ENCODE results near the gene SLC10A7. TPM values are rescaled to one million over a fixed set of nuclear protein-coding genes. Genes with fewer than 3 reads are reported as not detected.

SLC10A7 gene
- total RNA-seq, 2 donors from 2014 or later: 28.3 to 31.9 TPM

- ATAC-seq (replicated peaks in 1 of 2) (no peak), DNase-seq (no peak)
- Mint-ChIP-seq H3K9me3 (no peaks in the 10 kb centered on the region), H3K4me1 (ENCODE audit: low read depth) (no peaks in the 10 kb centered on the region), H3K36me3 (ENCODE audit: insufficient read depth in 2 of 2) (no peaks in the 10 kb centered on the region), H3K27me3 (ENCODE audit: low read depth) (peaks cover 8% of the 10 kb centered on the region), H3K27ac (no peak within 1 kb of the TSS), H3K4me3 (no peak within 1 kb of the TSS)
Observed at GRCh38 chr4:146214238-146214637, 307.5 kb downstream of the SLC10A7 start, which contains the start of gene REELD1. Gene REELD1, plus strand, starts transcription at chr4:146214538. Its CDS starts 2,415 bp downstream, at chr4:146216953.

GRCh38 chr4:146212781-146213180 lies 309.0 kb downstream of the SLC10A7 start:
- Mint-ChIP-seq H3K27ac (no peak overlapping the region), H3K9me3 (no peaks in the 10 kb centered on the region), H3K4me3 (no peak overlapping the region)

GRCh38 chr4:146211440-146211839 lies 310.3 kb downstream of the SLC10A7 start:
- ATAC-seq (replicated peaks in 1 of 2): no peak
- Mint-ChIP-seq H3K4me1 (ENCODE audit: low read depth) (no peaks in the 10 kb centered on the region), H3K4me3 (no peak overlapping the region), H3K27me3 (ENCODE audit: low read depth) (peaks cover 8% of the 10 kb centered on the region), H3K27ac (no peak overlapping the region), H3K36me3 (ENCODE audit: insufficient read depth in 2 of 2) (no peaks in the 10 kb centered on the region), H3K9me3 (no peaks in the 10 kb centered on the region)
- DNase-seq: no peak

More at GRCh38 chr4:146212781-146213180, 309.0 kb downstream of the SLC10A7 start:
- Mint-ChIP-seq H3K27me3 (ENCODE audit: low read depth) (peaks cover 8% of the 10 kb centered on the region), H3K4me1 (ENCODE audit: low read depth) (no peaks in the 10 kb centered on the region), H3K36me3 (ENCODE audit: insufficient read depth in 2 of 2) (no peaks in the 10 kb centered on the region)
- DNase-seq: no peak
- ATAC-seq (replicated peaks in 1 of 2): no peak

GRCh38 chr4:146210890-146211289 lies 310.9 kb downstream of the SLC10A7 start:
- no peaks in the 10 kb centered on the region for H3K36me3 Mint-ChIP-seq (ENCODE audit: insufficient read depth in 2 of 2)
- H3K27me3 Mint-ChIP-seq (ENCODE audit: low read depth): peaks cover 8% of the 10 kb centered on the region
- H3K4me3 Mint-ChIP-seq: no peak overlapping the region
- DNase-seq (no peak), ATAC-seq (replicated peaks in 1 of 2) (no peak)
- no peaks in the 10 kb centered on the region for H3K4me1 Mint-ChIP-seq (ENCODE audit: low read depth)
- no peak overlapping the region for H3K27ac Mint-ChIP-seq
- H3K9me3 Mint-ChIP-seq: no peaks in the 10 kb centered on the region

- no peaks in the 10 kb centered on the region for H3K9me3 Mint-ChIP-seq
- DNase-seq: no peak
- peaks cover 8% of the 10 kb centered on the region for H3K27me3 Mint-ChIP-seq (ENCODE audit: low read depth)
- peaks cover 3 to 7% of the 10 kb centered on the region in 2 donors for H3K36me3 Mint-ChIP-seq (ENCODE audit: insufficient read depth in 2 of 2)
- H3K27ac Mint-ChIP-seq: no peak overlapping the region
- no peak overlapping the region for H3K4me3 Mint-ChIP-seq
- no peaks in the 10 kb centered on the region for H3K4me1 Mint-ChIP-seq (ENCODE audit: low read depth)
- ATAC-seq (replicated peaks in 1 of 2): no peak
Observed at GRCh38 chr4:146207410-146207809, 314.3 kb downstream of the SLC10A7 start.

Other genes starting within 250 kb of the SLC10A7 start
- not detected for gene POU4F2, start 117.0 kb upstream of the SLC10A7 start, total RNA-seq